Cardiac muscle cell (in vitro differentiated cells and primary cell): ENCODE results near the gene CREB5. TPM values are rescaled to one million over a fixed set of nuclear protein-coding genes. Genes with fewer than 3 reads are reported as not detected.

Source experiments
- DNase-seq, 2 donors: peaks; one replicate each; pipeline versions ENCODE4 v3.0.0 to v3.0.0-alpha.2; 2010 to 2017; ENCODE audit warnings: low read depth in 1 of 2, low spot score in 1 of 2
- H3K27ac ChIP-seq: fragments of 200-600 bp; sonication (generic); 2 replicates; pipeline ENCODE4 v1.5.1; 2016
- H3K27me3 ChIP-seq: fragments of 200-600 bp; sonication (generic); 2 replicates; pipeline ENCODE4 v1.6.0; 2016; ENCODE audit warnings: control low read depth
- H3K36me3 ChIP-seq: fragments of 200-600 bp; sonication (generic); 2 replicates; pipeline ENCODE4 v1.5.1; 2016; ENCODE audit warnings: control low read depth
- H3K4me1 ChIP-seq: fragments of 200-600 bp; sonication (generic); 2 replicates; pipeline ENCODE4 v1.8.1; 2017; ENCODE audit warnings: low read depth, mild to moderate bottlenecking, mixed run types
- H3K4me3 ChIP-seq: fragments of 200-600 bp; sonication (generic); 2 replicates; pipeline ENCODE4 v1.5.1; 2016; ENCODE audit warnings: mild to moderate bottlenecking
- H3K9me3 ChIP-seq: fragments of 200-600 bp; sonication (generic); 2 replicates; pipeline ENCODE4 v1.5.1; 2017; ENCODE audit warnings: low read depth, mild to moderate bottlenecking, control low read depth
- polyA plus RNA-seq: library from polyadenylated mRNA; unstranded; fragments of >200 nt; fragmentation: Nextera tagmentation; extraction: Ambion mirVana; gene quantifications from 2 replicates; pipeline ENCODE4 v1.2.1, GENCODE V29; 2016
- total RNA-seq: library from RNA; depleted of rRNA; stranded (reverse); fragments of >200 nt; gene quantifications from 2 replicates; pipeline ENCODE4 v1.2.3, GENCODE V29; 2016
- TF ChIP-seq, protein P1 (sequence below): IDR thresholded peaks from 2 replicates; pipeline ENCODE4 v1.5.1; 2012; ENCODE audit warnings: low read depth, mild to moderate bottlenecking, low read length

The CREB5 gene
- total and polyA plus RNA-seq, 2 experiments from 2014 or later, result 4.6 TPM

DNA sequence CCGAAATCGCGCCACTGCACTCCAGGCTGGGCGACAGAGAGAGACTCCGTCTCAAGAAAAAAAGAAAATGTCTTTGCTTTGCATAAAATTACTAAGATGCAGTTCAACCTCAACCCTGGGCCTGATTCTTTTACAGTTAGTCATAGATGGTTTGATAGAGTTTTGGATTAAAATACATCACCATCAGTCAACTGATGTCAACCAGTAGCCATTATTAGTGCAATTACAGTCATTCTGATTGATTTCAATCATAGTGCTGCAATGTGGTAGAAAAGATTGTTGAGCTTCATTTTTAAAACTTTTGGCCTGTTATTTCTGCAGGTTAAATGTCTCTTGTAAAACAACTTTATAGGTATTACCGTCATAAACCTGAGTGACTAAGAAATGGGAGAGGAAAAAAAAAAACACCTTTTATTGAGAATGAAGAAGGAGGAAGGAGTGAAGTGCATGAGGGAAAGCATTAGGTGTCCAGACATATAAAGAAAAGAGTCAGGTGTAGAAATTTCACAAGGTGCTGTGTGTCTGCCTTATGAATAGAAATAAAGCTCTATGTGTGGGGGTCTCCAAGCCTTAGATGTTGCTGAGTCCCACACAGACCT, 395.2 kb downstream of the CREB5 start:
- TF ChIP-seq, protein P1, sequence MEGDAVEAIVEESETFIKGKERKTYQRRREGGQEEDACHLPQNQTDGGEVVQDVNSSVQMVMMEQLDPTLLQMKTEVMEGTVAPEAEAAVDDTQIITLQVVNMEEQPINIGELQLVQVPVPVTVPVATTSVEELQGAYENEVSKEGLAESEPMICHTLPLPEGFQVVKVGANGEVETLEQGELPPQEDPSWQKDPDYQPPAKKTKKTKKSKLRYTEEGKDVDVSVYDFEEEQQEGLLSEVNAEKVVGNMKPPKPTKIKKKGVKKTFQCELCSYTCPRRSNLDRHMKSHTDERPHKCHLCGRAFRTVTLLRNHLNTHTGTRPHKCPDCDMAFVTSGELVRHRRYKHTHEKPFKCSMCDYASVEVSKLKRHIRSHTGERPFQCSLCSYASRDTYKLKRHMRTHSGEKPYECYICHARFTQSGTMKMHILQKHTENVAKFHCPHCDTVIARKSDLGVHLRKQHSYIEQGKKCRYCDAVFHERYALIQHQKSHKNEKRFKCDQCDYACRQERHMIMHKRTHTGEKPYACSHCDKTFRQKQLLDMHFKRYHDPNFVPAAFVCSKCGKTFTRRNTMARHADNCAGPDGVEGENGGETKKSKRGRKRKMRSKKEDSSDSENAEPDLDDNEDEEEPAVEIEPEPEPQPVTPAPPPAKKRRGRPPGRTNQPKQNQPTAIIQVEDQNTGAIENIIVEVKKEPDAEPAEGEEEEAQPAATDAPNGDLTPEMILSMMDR, result no peak
- Histone ChIP-seq H3K27me3 (no peaks in the 10 kb centered on the region), H3K4me3 (no peak overlapping the region), H3K36me3 (no peaks in the 10 kb centered on the region), H3K9me3 (no peaks in the 10 kb centered on the region), H3K27ac (no peak overlapping the region), H3K4me1 (no peaks in the 10 kb centered on the region)
- no peak for DNase-seq

DNA sequence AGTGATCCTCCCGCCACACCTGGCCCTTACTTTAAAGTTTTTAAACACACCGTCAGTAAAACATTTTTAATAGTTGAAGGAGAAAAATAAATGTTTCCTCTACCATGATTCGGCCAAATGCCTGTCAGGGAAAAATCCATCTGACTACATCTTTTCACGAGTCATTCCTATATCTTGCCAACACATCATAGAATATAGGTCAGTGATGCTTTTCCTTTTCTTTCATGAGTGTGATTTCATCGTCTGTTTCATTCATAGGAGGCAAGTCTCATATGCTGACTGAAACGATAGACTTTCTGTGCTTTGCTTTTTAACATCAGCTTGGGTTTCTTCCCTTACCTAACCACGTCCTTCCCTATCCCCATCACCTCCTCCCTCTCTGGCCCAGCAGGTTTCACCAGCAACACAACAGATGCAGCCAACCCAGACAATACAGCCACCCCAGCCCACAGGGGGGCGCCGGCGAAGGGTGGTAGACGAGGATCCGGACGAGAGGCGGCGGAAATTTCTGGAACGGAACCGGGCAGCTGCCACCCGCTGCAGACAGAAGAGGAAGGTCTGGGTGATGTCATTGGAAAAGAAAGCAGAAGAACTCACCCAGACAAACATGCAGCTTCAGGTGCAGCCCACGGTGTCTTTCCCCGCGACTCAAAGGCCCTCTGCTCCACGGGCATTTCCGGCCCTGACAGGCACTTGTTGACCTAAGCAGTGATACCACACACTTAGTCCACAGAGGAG, 396.6 kb downstream of the CREB5 start:
- H3K9me3 ChIP-seq, result no peaks in the 10 kb centered on the region
- H3K27me3 ChIP-seq, result no peaks in the 10 kb centered on the region
- DNase-seq, result peak in 1 of 2 donors; percentile 12
- no peaks in the 10 kb centered on the region for H3K36me3 ChIP-seq
- peaks cover 8% of the 10 kb centered on the region for H3K4me1 ChIP-seq
- no peak overlapping the region for H3K27ac ChIP-seq
- TF ChIP-seq, protein P1, result no peak
- no peak overlapping the region for H3K4me3 ChIP-seq

DNA sequence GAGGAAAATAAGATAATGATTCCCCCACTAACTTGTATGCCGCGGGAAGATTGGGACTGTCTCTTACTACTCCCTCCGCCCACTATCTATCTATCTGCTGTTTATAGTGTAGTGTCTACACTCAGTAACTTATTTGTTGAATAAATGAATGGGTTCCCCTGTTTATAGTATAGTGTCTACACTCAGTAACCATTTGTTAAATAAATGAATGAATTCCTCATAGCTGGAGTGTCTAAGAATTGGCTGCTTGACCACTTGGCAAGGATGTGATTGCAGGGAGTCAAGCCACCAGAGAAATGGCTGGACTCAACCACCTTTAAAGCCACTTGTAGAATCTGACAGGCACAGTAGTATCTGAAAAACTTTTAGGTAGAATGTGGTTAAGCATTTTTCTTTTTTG, 398.7 kb downstream of the CREB5 start:
- DNase-seq, result no peak
- no peaks in the 10 kb centered on the region for H3K27me3 ChIP-seq
- no peak overlapping the region for H3K27ac ChIP-seq
- no peak overlapping the region for H3K4me3 ChIP-seq
- TF ChIP-seq, protein P1, result no peak
- H3K9me3 ChIP-seq, result no peaks in the 10 kb centered on the region
- H3K4me1 ChIP-seq, result peaks cover 11% of the 10 kb centered on the region
- no peaks in the 10 kb centered on the region for H3K36me3 ChIP-seq

DNA sequence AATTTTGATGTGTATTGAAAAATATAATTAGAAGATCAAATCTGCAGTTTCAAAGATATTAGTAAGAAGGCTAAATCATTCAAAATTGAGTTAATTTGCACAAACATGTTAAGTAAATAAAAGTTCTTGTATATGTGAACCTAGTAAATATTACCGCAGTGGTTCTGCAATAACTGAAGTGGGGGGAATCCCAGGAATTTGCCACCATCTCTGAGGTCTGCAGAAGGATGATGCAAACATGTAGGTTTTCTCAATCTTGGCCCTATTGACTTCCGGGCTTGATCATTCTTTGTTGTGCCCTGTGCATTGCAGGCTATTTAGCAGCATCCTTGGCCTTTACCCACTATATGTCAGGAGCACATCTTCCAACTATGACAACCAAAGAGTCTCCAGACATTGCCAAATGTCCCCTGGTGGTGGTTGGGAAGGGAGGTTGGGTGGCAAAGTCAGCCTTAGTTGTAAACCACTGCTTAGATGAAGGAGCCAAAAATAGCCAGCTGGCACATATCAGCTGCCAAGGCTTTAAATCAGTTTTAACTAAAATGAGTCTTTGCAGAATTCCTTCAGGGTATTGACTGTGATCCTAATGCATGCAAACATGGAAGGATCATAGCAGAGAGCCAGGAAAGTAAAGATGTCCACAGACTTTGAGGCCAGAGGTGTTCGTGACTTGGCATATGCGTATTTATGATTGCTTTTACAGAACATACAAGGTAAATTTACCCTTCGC, 399.5 kb downstream of the CREB5 start:
- peak in 1 of 2 donors; percentile 27 for DNase-seq
- no peaks in the 10 kb centered on the region for H3K9me3 ChIP-seq
- H3K27me3 ChIP-seq, result no peaks in the 10 kb centered on the region
- H3K36me3 ChIP-seq, result no peaks in the 10 kb centered on the region
- no peak overlapping the region for H3K27ac ChIP-seq
- no peak overlapping the region for H3K4me3 ChIP-seq
- H3K4me1 ChIP-seq, result peaks cover 14% of the 10 kb centered on the region
- TF ChIP-seq, protein P1, result no peak

DNA sequence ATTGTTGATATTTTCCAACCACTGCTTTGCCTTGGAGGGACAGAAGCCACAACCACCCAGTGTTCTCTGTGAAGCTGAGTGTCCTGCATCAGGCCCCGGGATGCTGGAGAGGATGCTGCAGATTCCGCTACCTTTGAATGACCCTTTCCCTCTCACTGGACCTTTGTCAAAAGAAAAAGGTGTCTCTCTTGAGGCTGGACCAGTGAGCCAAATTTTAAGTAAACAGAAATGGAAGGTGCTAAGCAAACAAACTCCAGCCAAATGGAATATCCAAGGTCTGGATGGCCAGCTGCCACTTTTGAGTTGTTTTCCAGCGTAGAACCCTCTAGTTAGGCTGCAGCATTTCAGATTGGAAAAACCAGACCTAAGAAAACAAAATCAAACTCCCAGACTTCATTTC, 400.3 kb downstream of the CREB5 start:
- Histone ChIP-seq H3K9me3 (no peaks in the 10 kb centered on the region), H3K27ac (no peak overlapping the region), H3K36me3 (no peaks in the 10 kb centered on the region), H3K4me3 (no peak overlapping the region), H3K27me3 (no peaks in the 10 kb centered on the region), H3K4me1 (peaks cover 14% of the 10 kb centered on the region)
- TF ChIP-seq, protein P1, result no peak
- DNase-seq, result no peak
